Neural progenitor cell (in vitro differentiated cells): ENCODE measurements around the gene CFAP61. TPM values are rescaled to one million over a fixed set of nuclear protein-coding genes. Genes with fewer than 3 reads are reported as not detected.

ENCODE experiments used
- DNase-seq: peaks from one replicate; pipeline ENCODE4 v3.0.0-alpha.2; 2016; ENCODE audit warnings: low spot score
- H2AFZ ChIP-seq: fragments of 200-600 bp; sonication (generic); replicated peaks from 2 replicates; pipeline ENCODE4 v1.6.1; 2016; ENCODE audit warnings: antibody characterized with exemption
- H3F3A ChIP-seq: fragments of 200-600 bp; sonication (generic); 2 replicates; pipeline ENCODE4 v1.6.1; 2016; ENCODE audit warnings: antibody characterized with exemption, low read depth
- H3K27ac ChIP-seq: fragments of 200-600 bp; sonication (generic); 2 replicates; pipeline ENCODE4 v1.5.1; 2016; ENCODE audit warnings: mild to moderate bottlenecking
- H3K27me3 ChIP-seq: fragments of 200-600 bp; sonication (generic); 2 replicates; pipeline ENCODE4 v1.6.1; 2016; ENCODE audit warnings: mild to moderate bottlenecking, moderate library complexity
- H3K36me3 ChIP-seq: fragments of 200-600 bp; sonication (generic); 2 replicates; pipeline ENCODE4 v1.5.1; 2016
- H3K4me1 ChIP-seq: fragments of 200-600 bp; sonication (generic); 2 replicates; pipeline ENCODE4 v1.6.1; 2016; ENCODE audit warnings: mixed run types
- H3K4me2 ChIP-seq: fragments of 200-600 bp; sonication (generic); 2 replicates; pipeline ENCODE4 v1.6.1; 2016
- H3K4me3 ChIP-seq: fragments of 200-600 bp; sonication (generic); 2 replicates; pipeline ENCODE4 v1.5.1; 2016
- H3K79me2 ChIP-seq: fragments of 200-600 bp; sonication (generic); 2 replicates; pipeline ENCODE4 v1.6.1; 2016; ENCODE audit warnings: low read depth
- H3K9ac ChIP-seq: fragments of 200-600 bp; sonication (generic); 2 replicates; pipeline ENCODE4 v1.6.1; 2016
- H3K9me3 ChIP-seq: fragments of 200-600 bp; sonication (generic); 2 replicates; pipeline ENCODE4 v1.5.1; 2016; ENCODE audit warnings: low read depth
- H4K20me1 ChIP-seq: fragments of 200-600 bp; sonication (generic); 2 replicates; pipeline ENCODE4 v1.6.1; 2016; ENCODE audit warnings: low read depth
- H3K27ac Mint-ChIP-seq: 3 replicates; pipeline ENCODE4 v1.8.0; 2021; ENCODE audit warnings: mixed read lengths
- H3K27me3 Mint-ChIP-seq: 2 replicates; pipeline ENCODE4 v1.8.0; 2022; ENCODE audit warnings: low read depth, mild to moderate bottlenecking, inconsistent platforms, moderate library complexity, mixed read lengths; ENCODE audit not compliant: insufficient read depth
- H3K36me3 Mint-ChIP-seq: 3 replicates; pipeline ENCODE4 v1.8.0; 2021; ENCODE audit warnings: mixed read lengths
- H3K4me1 Mint-ChIP-seq: 3 replicates; pipeline ENCODE4 v1.8.0; 2021; ENCODE audit warnings: mixed read lengths
- H3K4me3 Mint-ChIP-seq: 3 replicates; pipeline ENCODE4 v1.8.0; 2021; ENCODE audit warnings: mild to moderate bottlenecking, moderate library complexity, mixed read lengths
- H3K9me3 Mint-ChIP-seq: 3 replicates; pipeline ENCODE4 v1.8.0; 2020; ENCODE audit warnings: mixed read lengths
- CTCF ChIP-seq: fragments of 200-600 bp; sonication (generic); IDR thresholded peaks from 2 replicates; pipeline ENCODE4 v1.5.1; 2017; ENCODE audit warnings: antibody characterized with exemption, mild to moderate bottlenecking
- EZH2 ChIP-seq: fragments of 200-600 bp; sonication (generic); IDR thresholded peaks from 2 replicates; pipeline ENCODE4 v1.6.1; 2017; ENCODE audit warnings: antibody characterized with exemption, mild to moderate bottlenecking, moderate library complexity
- EZH2phosphoT487 ChIP-seq: fragments of 200-600 bp; sonication (generic); IDR thresholded peaks from 2 replicates; pipeline ENCODE4 v1.6.1; 2017; ENCODE audit warnings: antibody characterized with exemption
- total RNA-seq: library from RNA; depleted of rRNA; stranded (reverse); fragments of >200 nt; gene quantifications from 2 replicates; pipeline ENCODE4 v1.2.3, GENCODE V29; 2015; ENCODE audit warnings: low replicate concordance

CFAP61 gene
- total RNA-seq, 1 donor from 2014 or later, result not detected

- H3K79me2 ChIP-seq, result no peaks in the 10 kb centered on the region
- no peaks in the 10 kb centered on the region for H4K20me1 ChIP-seq
- no peaks in the 10 kb centered on the region for H3K4me1 ChIP-seq
- H3K27ac ChIP-seq, result no peak overlapping the region
- Mint-ChIP-seq H3K27me3 (peaks cover 3% of the 10 kb centered on the region), H3K9me3 (no peaks in the 10 kb centered on the region), H3K36me3 (no peaks in the 10 kb centered on the region), H3K4me1 (peaks cover 11% of the 10 kb centered on the region), H3K27ac (no peak overlapping the region), H3K4me3 (no peak overlapping the region)
- H2AFZ ChIP-seq, result no peak overlapping the region
- H3K4me2 ChIP-seq, result no peak overlapping the region
- H3K9me3 ChIP-seq, result no peaks in the 10 kb centered on the region
- no peaks in the 10 kb centered on the region for H3K27me3 ChIP-seq
- H3K4me3 ChIP-seq, result no peak overlapping the region
- no peaks in the 10 kb centered on the region for H3K36me3 ChIP-seq
- TF ChIP-seq CTCF, result no peak
- TF ChIP-seq EZH2phosphoT487, result no peak
- TF ChIP-seq EZH2, result no peak
- no peaks in the 10 kb centered on the region for H3F3A ChIP-seq
- DNase-seq, result no peak
- H3K9ac ChIP-seq, result no peak overlapping the region
Observed at GRCh38 chr20:20299904-20300303, 247.6 kb downstream of the CFAP61 start.

DNA sequence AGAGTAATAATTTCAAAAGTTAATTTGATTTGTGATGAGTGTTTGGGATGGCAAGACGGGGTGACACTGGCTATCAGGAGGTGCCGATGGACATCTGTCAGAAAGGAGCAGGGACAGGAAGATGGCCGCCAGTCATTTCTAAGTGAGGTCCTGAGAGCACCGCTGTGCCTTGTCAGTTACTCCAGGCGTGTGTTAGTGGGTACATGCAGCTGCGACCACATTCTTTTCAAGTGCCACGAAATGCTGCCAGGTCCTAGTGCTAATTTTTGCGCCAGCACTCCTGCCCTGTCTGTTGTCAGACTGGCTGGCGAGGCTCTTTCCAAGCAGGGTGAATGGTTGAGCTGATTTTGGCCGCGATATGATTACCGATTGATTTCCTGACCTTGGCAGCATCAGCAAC is 251.0 kb downstream of the CFAP61 start:
- Mint-ChIP-seq H3K9me3 (no peaks in the 10 kb centered on the region), H3K27ac (no peak overlapping the region), H3K27me3 (peaks cover 3% of the 10 kb centered on the region), H3K4me1 (no peaks in the 10 kb centered on the region), H3K36me3 (no peaks in the 10 kb centered on the region), H3K4me3 (no peak overlapping the region)
- Histone ChIP-seq H3K27ac (no peak overlapping the region), H2AFZ (no peak overlapping the region), H3K27me3 (no peaks in the 10 kb centered on the region), H3K9ac (no peak overlapping the region), H3K36me3 (no peaks in the 10 kb centered on the region), H3K4me2 (no peak overlapping the region), H3F3A (no peaks in the 10 kb centered on the region), H3K9me3 (no peaks in the 10 kb centered on the region), H3K4me1 (no peaks in the 10 kb centered on the region), H3K4me3 (no peak overlapping the region), H4K20me1 (no peaks in the 10 kb centered on the region), H3K79me2 (no peaks in the 10 kb centered on the region)
- TF ChIP-seq CTCF, result no peak
- no peak for TF ChIP-seq EZH2
- TF ChIP-seq EZH2phosphoT487, result no peak
- no peak for DNase-seq

DNA sequence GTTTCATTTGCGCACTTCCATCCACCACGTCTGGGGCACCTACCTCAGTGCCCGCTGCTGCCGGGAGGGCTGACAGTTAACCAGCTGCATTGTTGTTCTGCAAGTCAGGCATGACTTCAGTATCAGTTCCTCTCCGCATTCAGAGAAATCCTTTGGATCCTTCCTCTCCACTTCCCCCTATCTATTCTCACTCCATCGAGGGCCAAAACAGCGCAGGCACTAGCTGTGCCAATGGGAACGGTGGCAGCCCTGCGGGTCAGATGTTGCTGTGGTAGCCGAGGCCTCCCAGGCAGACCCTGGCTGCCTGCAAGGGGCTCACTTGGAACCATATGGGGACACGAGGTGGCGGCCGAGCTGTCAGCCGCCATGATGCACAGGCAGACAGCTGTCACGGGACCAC is 251.4 kb downstream of the CFAP61 start:
- H3K4me3 Mint-ChIP-seq, result no peak overlapping the region
- H4K20me1 ChIP-seq, result no peaks in the 10 kb centered on the region
- no peak overlapping the region for H3K27ac Mint-ChIP-seq
- peaks cover 3% of the 10 kb centered on the region for H3K27me3 Mint-ChIP-seq
- no peaks in the 10 kb centered on the region for H3K27me3 ChIP-seq
- H3K9ac ChIP-seq, result no peak overlapping the region
- H3K4me3 ChIP-seq, result no peak overlapping the region
- no peaks in the 10 kb centered on the region for H3K79me2 ChIP-seq
- no peaks in the 10 kb centered on the region for H3K9me3 ChIP-seq
- no peak for DNase-seq
- no peak overlapping the region for H3K27ac ChIP-seq
- no peak overlapping the region for H2AFZ ChIP-seq
- no peaks in the 10 kb centered on the region for H3K4me1 ChIP-seq
- H3K36me3 ChIP-seq, result no peaks in the 10 kb centered on the region
- H3K36me3 Mint-ChIP-seq, result no peaks in the 10 kb centered on the region
- H3K4me2 ChIP-seq, result no peak overlapping the region
- H3K9me3 Mint-ChIP-seq, result no peaks in the 10 kb centered on the region
- TF ChIP-seq CTCF (no peak), EZH2phosphoT487 (no peak), EZH2 (no peak)
- no peaks in the 10 kb centered on the region for H3K4me1 Mint-ChIP-seq
- H3F3A ChIP-seq, result no peaks in the 10 kb centered on the region

GRCh38 chr20:20304942-20305341 is 252.6 kb downstream of the CFAP61 start:
- no peaks in the 10 kb centered on the region for H3K79me2 ChIP-seq
- no peak overlapping the region for H3K4me2 ChIP-seq
- peak overlapping the region; percentile 34 for H2AFZ ChIP-seq
- H3K4me3 Mint-ChIP-seq, result no peak overlapping the region
- H3K4me3 ChIP-seq, result no peak overlapping the region
- no peaks in the 10 kb centered on the region for H3K27me3 ChIP-seq
- no peaks in the 10 kb centered on the region for H3K4me1 ChIP-seq
- peaks cover 3% of the 10 kb centered on the region for H3K27me3 Mint-ChIP-seq
- H3K9me3 ChIP-seq, result no peaks in the 10 kb centered on the region
- no peaks in the 10 kb centered on the region for H3K36me3 ChIP-seq
- H3K36me3 Mint-ChIP-seq, result no peaks in the 10 kb centered on the region
- H3F3A ChIP-seq, result no peaks in the 10 kb centered on the region
- H3K9ac ChIP-seq, result no peak overlapping the region
- H3K27ac Mint-ChIP-seq, result no peak overlapping the region
- no peaks in the 10 kb centered on the region for H3K4me1 Mint-ChIP-seq
- DNase-seq, result no peak
- TF ChIP-seq CTCF (no peak), EZH2phosphoT487 (no peak), EZH2 (no peak)
- H3K9me3 Mint-ChIP-seq, result no peaks in the 10 kb centered on the region
- H3K27ac ChIP-seq, result no peak overlapping the region
- no peaks in the 10 kb centered on the region for H4K20me1 ChIP-seq
